HG02852 (cell line): ENCODE results near the gene CCDC178.
"Not testable (repeated sequence)": the region's sequence is repeated elsewhere in the genome, so short reads cannot be mapped to it uniquely, and the experiment has no call there.

Experiments used
- ATAC-seq: cut with Tn5 transposase; IDR thresholded peaks from one replicate; pipeline ENCODE4 v1.9.1; 2021; ENCODE audit warnings: mild to moderate bottlenecking, moderate library complexity; ENCODE audit not compliant: unreplicated experiment

Gene CCDC178

DNA sequence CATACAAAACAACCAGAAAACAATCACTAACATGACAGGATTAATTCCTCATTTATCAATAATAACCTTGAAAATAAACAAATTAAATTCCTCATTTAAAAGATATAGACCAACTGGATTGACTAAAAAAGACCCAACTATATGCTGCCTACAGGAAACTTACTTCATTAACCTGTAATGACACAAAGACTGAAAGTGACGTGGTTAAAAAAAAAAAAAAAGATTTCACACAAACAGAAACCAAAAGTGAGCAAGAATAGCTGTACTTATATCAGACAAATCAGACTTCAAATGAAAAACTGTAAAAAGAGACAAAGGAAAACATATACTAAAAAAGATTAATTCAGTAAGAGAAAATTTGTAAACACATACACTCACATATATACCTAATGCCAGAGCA is 201.2 kb downstream of the CCDC178 start:
- ATAC-seq: peak; percentile 54

DNA sequence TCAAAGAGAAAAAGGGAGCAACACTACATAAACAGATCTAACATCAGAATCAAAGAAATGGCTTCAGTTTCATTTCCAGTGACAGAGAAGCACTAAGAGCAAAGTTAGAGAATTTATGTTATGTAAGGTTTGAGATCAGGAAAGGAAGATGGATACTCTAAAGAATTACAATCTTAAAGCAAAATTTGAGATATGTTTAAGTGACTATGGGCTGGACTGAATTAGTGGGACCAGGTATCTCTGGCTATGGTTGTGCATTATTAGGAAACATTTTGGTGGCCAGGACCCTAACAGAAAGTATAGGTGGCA is 208.2 kb downstream of the CCDC178 start:
- no peak for ATAC-seq

DNA sequence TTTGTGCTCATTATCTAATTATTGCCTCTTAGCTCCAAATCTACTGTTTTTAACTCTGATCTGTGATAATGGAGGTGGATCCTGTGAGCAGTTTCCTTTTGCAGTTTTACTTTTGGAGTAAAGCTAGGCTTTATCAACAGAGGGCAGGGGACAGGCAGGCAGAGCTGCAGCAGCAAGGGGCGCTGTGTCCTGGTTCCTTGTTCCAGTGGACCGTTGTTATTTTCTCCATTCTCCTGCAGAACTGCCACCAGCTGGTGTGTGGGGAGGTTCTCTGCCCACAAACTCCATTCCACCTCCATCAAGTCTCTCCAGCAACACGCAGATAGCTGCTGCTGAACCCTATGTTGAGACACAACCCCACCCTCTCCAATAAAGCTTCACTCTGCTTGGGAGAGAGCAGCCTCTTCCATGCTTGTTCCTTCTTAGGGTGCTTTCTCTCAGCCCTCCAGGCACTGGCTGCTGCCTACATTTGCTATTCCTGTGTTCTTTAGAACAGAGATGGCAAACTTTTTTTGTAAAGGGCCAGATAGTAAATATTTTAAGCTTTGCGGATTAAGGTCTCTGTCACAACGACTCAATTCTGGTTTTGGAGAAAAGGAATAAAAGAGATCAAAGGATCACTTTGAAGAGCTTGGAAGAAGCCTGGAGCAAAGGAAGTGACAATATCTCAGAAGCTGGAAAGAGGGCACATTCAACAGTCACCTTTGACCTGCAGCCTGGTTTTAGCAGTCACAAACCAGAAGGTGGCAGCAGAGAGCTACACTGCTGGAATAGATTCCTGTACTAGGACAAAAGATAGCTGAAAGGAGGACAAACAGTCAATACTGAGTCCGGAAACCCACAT is 208.8 kb downstream of the CCDC178 start:
- ATAC-seq: peak; percentile 94

DNA sequence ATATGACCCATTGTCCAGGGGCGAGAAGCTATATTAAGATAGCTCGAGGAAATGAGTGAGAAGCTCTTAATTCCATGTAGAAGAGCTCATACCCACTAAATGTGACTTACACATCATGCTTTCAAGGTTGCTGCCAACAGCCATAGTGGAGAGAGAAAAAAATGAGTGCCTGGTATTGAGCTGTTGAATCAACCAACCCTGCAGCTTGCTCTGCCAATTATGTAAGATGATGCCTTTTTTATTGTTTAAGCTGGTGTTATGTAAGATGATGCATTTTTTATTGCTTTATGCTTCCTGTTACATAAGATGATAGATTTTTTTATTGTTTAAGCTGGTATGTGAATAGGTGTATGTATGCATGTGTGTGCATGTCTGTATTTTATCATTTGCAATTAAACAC is 228.2 kb downstream of the CCDC178 start:
- ATAC-seq: no peak

DNA sequence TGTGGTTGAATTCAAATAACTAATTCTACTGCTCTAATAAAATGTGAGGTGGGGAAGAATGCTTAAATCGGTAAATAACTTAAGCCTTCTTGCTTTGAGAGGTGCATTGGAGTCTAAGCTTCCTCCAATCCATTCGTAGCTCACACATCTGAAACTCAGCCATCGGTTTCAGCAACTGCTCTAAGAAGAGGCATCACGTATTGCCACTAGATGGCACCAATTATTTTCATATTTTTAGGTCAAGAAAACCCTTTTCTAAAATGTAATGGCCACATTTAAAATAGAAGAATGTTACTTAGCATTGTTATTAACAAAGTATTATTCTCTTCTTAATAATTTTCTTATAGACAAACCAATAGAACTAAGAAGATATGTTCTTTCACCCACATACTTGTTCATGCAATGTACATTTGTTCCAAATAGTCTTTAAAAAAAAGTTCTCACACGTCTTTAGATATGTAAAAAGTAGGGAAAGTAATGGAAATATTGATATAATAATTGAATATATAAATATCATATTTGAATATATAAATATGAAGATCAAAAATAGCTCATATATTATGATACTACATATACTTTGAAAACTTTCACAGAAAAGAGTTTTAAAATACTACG is 229.8 kb downstream of the CCDC178 start:
- no peak for ATAC-seq

DNA sequence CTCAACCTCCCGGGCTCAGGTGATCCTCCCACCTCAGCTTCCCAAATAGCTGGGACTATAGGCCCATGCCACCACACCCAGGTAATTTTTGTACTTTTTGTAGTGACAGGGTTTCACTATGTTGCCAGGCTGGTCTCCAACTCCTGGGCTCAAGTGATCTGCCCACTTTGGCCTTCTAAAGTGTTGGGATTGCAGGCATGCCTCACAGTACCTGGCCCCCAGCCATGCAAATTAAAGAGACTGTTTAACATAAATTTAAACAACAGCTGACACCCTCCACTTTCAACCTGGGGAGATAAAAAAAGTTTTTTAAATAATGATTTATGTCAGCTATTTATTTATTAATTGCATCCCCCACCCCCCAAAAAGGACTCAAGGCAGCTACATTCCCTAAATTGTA is 234.7 kb downstream of the CCDC178 start:
- ATAC-seq: no peak

DNA sequence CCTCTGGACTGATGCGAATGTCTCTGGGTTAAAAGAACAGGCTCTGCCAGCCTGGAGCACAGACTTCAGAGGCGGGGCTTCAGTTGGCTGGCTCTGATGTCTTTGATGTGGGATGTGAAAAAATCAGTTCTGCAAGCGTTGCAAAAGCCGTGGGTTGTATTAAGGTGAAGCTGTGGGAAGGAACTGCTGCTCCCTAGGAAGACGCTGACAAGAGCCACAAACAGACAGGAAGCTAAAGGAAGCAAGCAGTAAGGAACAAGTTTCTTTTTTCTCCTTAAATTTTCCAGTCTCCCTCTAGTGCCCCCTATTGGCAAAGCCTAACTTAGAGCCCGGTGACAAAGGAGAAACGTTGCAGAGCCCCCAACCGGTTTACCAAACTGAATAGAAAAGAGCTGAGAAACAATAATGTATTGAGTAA is 239.0 kb downstream of the CCDC178 start:
- no peak for ATAC-seq

DNA sequence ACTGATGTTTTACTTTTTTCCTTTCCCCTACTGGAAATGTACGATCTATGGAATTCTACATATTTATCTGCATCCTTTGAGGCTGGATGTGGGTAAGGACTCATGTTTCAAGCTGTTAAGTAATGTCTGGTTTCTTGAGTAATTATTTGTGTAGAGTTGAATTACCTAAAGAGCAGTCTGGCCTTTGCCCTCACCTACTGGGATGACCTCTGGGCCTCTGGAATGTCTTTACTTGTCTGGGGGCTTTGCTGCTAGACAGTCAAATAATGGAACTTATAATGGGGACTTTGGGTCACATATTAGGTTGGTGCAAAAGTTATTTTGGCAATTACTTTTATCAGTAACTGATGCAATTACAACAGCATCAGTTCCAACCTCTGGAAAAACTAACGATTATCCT is 244.7 kb downstream of the CCDC178 start:
- no peak for ATAC-seq

DNA sequence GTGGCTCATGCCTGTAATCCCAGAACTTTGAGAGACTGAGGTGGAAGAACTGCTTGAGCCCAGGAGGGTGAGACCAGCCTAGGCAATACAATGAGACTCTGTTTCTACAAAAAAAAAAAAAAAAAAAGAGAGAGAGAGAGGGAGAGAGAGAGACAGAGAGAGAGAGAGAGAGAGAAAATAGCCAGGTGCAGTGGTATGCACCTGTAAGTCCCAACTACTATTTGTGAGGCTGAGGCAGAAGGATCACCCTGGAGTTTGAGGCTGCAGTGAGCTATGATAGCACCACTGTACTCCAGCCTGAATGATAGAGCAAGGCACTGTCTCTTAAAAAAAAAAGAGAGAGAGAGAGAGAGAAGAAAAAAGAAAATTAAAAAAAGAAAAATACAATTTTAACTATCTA is 245.7 kb downstream of the CCDC178 start:
- no peak for ATAC-seq

DNA sequence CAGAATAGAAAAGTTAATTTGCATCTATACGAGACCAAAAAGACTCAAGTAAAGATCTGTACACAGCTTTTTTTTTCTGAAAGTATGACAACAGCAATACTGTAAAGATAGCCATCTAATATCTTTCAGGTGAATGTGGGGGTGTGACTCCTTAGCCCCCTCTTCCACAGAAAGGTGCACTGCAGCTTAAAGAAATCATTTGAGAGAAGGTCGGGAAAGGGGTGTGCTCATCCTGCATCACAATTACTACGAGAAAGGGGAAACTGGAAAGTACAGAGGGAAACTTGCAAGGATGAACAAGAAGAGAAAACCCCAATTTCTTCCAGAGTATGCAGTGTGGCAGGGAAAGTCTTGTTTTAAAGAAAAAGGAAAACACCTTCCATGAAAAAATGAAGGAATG is 255.6 kb downstream of the CCDC178 start:
- ATAC-seq: no peak

DNA sequence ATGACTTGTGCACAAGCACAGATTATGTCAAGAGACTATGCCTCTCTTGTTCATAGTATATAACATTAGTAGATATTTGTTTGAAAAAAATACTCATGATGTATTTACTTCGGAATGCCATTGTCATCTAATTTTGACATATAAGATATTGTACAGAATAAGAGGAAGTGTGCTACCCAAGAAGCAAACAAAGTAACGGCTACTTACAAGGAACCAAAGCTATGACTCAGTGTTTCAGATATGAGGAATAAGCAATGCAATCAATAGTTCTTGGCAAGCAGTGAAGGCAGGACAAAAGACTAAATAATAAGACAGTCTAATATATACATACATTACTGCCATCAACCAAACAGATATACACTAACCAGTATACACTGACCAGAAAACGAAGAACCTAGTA is 256.3 kb downstream of the CCDC178 start:
- ATAC-seq: no peak

DNA sequence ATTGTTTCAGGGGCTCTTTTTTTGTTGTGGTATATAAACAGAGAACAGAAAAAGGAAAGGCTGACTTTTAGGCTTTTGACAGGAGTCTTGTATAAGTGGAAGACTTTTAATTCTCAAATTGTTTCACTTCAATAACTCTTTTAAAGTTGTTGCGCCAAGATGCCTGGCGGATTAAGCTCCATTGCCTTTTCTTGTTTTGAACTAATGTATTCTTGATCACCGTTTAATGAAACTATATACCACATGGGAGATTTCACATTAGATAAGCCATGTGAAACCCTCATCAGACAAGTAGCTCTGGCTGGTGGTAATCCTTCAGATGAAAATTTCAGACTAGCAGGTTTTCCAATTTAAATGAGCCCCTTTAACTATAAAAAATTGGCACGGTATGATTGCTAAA is 257.4 kb downstream of the CCDC178 start:
- ATAC-seq: no peak

DNA sequence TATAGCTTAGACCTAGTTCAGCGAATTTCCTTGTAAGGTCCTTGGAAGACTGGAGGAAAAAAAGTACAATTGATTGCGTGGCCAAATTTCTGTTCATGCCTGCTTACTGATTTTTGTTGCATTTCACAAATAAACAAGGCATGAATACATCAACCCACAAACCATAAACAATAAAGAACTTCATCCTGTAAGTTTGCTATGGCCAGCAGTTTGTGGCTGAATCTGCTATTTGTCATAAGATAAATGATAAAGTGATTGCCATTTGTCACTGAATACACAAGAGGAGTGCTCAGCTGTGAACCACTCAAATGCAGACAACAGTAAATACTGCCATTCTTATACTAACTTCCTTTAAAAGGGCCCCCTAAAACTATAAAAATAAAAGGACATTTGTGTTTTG is 259.5 kb downstream of the CCDC178 start:
- ATAC-seq: no peak

DNA sequence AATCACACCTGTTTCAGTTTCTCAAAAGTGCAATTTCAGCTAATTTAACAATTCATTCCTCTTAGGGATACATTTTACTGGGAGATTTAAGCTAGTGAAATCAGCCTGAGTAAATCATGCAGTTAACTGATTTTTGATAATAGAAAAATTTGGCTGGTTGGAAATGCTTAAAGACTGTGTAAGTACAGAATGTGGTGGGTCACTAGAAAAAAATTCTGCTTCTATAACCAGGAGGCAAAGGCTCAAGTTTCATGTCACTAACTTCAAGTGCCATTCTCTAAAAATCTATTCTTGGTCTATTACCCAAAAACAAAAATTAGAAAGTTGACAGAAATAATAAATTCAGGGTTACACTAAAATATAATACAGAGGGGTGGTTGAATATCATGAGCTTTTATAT is 271.3 kb downstream of the CCDC178 start:
- ATAC-seq: no peak

DNA sequence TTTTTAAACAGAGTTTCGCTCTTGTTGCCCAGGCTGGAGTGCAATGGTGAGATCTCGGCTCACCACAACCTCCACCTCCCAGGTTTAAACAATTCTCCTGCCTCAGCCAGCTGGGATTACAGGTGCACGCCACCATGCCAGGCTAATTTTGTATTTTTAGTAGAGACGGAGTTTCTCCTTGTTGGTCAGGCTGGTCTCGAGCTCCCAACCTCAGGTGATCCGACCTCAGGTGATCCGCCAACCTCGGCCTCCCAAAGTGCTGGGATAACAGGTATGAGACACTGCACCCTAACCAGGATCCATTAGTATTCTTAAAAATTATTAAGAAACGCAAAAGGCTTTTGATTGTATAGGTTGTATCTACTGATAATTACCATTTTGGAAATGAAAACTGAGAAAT is 276.4 kb downstream of the CCDC178 start:
- not testable (repeated sequence) for ATAC-seq

DNA sequence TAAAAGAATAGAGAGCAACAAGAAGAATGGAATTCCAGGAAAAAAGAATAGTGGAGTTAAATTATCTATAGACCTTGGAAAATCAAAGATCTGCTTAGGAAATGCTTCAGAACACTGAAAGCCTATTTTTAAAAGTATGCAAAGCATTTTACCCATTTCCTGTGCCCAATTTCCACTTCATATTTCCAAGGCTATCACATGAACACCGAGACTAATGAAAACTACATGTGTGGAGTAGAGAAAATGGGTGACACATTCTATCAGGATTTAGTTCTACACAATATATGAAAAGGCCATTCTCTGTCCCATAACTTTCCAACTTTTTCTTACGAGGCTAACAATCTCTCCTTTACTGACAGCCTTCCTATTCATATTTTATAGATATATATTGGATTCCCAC is 279.4 kb downstream of the CCDC178 start:
- no peak for ATAC-seq

DNA sequence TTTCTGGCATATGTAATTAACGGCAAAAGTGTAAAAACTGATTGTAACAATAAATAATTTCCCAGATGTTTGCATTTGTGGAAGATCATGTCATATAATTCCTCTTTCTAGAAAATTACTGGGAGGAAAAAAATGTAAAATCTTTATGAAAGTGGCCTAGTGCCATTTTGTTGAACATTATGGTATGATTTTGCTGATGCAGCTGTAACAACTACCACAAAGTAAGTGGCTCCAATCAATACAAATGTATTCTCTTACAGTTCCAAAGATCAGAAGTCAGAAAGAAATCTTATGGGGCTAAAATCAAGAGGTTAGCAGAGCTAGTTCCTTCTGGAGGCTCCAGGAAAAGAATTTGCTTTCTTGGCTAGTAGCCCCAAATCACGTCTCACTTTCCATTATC is 281.4 kb downstream of the CCDC178 start:
- no peak for ATAC-seq

DNA sequence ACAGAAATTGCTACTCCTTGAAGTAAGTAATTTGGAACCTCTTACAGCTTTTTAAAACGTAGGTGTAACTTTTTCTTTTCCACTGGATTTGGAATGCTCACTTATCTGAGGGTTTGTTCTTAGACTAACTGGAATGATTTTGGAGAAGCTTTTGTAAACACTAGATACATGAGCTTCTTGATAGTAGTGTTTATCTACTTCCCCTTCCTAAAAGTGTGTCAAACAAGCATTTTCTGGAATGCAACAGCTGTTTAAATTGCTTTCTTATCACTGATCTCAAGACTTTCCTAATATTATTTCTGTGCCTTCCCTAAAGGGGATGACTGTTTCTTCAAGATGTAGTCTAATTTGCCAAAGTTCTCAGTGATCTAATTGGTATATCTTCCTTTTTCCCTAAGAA is 282.6 kb downstream of the CCDC178 start:
- ATAC-seq: no peak

DNA sequence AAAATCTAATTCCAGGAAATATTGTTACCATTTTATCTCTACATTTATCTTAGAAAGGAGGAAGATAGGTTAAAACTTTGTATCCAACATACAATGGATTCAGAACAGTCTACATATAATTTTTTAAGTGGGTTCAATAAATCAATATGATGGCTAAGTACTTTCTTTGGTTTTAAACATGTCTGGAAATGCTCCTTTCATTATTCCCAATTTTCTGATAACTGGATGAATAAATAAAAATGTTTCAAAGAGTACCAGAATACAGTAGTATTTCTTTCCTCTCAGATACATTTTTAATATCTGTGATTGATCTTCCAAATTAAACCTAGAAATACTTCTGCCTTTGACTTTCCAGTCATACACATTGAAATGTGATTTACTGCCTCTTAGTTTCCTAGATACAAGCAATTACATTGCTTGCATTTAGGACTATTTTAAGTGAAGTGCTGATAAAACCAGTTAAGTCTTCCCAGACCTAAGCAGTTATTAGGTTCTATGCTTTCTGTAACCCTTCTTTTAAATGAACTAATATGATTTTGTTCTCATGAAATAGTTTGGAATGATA is 283.5 kb downstream of the CCDC178 start:
- no peak for ATAC-seq

DNA sequence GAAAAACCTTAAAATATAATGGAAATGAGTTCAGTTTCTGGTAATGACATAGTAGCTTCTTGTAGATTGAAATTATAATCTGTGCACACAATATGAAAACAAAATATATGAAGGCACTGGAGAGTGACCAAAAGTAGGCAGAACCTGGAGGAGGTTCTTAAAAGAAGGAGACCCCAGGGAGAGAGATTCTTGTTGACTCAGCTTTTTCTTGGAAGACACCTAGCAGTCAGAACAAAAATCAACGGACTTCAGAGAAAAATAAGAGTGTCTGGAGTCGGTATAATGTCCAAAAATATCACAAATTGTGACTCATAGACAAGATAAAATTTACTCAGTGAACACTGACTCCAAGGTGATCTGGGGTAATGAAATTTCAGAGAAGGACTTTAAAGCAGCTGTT is 286.5 kb downstream of the CCDC178 start:
- no peak for ATAC-seq

DNA sequence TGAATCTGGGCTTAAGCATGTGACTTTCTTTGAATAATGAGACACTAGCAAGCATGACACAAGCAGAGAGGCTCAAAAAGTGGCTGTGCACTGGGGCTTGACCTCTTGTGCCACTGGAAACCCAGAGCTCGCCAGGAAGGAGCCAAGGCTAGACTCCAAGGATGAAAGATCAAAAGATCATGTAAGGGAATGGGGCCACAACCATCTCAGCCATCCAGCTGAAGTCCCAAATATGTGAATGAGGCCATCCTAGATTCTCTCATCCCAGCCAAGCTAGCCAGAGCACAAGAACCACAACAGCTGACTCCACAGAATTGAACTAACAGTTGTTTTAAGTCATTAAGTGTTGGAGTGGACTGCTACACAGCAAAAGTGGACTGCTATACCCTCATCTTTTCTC is 288.1 kb downstream of the CCDC178 start:
- ATAC-seq: no peak

DNA sequence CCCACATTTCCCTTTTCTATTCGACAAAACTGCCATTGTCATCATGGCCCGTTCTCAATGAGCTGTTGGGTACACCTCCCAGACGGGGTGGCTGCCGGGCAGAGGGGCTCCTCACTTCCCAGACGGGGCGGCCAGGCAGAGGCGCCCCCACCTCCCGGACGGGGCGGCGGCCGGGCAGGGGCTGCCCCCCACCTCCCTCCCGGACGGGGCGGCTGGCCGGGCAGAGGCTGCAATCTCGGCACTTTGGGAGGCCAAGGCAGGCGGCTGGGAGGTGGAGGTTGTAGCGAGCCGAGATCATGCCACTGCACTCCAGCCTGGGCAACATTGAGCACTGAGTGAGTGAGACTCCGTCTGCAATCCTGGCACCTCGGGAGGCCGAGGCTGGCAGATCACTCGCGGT is 292.7 kb downstream of the CCDC178 start:
- ATAC-seq: not testable (repeated sequence)

DNA sequence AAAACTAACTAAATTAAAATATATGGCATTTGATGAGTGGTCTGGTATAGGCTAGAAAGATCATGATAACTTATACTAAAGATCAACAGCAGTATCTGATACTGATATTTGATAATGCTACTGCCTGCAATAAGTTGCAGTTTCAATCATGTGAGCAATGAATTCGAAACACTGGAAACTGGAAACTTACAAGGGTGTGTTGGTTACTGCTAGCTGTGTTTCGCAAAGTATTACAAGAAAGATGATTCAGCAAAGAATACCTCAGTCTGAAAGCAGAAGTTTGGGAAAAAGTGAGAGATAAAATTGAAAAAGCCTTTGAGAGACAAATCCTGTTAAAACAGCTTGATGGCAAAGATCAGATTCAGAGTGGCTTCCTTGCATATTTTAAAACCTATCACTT is 294.5 kb downstream of the CCDC178 start:
- ATAC-seq: no peak
